ES-I3 (cell line): ENCODE data around the gene MILR1.

Source experiments
- H3K36me3 ChIP-seq: 2 replicates; pipeline ENCODE4 v1.6.1; 2013; ENCODE audit warnings: mild to moderate bottlenecking, low read length, control low read depth, moderate library complexity; ENCODE audit not compliant: insufficient read depth
- H3K4me1 ChIP-seq: 2 replicates; pipeline ENCODE4 v1.6.1; 2013; ENCODE audit warnings: mild to moderate bottlenecking, control low read depth, low read length; ENCODE audit not compliant: insufficient read depth
- H3K9ac ChIP-seq: 2 replicates; pipeline ENCODE4 v1.6.1; 2013; ENCODE audit warnings: low read depth, mild to moderate bottlenecking, low read length, moderate library complexity
- H3K9me3 ChIP-seq: 2 replicates; pipeline ENCODE4 v1.6.1; 2013; ENCODE audit warnings: mild to moderate bottlenecking, low read length, moderate library complexity; ENCODE audit not compliant: control insufficient read depth, insufficient read depth

MILR1 gene

DNA sequence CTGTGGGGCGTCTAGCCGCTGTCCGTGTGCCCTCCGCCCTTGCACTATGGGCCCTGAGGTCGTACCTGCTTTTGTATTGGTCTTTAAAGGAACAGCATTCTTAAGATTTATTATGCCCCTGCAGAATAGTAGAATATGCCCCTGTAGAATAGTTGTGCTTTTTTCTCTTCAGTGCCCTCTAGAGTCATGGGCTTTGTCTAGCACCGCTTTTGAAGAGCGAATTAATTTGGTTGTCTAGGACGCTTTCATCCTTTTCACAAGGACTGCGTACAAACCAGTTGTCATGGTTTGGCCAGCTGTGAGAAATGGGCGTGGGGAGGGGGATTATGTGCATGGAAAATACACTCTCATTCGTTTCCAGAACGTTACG, 58.5 kb downstream of the MILR1 start:
- Histone ChIP-seq H3K9me3 (no peaks in the 10 kb centered on the region), H3K4me1 (peaks cover 10% of the 10 kb centered on the region), H3K36me3 (peaks cover 46% of the 10 kb centered on the region), H3K9ac (peak overlapping the region; percentile 99)

DNA sequence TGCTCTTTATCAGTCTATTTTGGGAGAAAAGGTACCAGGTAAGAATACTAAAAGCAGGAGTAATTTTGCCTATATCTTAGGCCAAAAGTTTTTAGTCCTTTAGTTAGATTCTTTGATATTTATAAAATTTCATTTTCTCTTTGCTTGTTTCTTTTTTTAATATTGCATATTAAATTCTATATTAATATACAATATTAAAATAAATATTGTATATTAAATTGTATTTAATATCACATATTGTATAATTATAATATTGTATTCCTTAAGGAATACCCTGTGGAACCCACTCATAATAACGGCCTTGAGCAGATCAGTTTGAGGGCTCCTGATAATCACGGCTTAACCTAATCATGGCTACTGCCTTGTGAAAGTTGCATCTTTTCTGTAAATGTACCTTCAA, 59.8 kb downstream of the MILR1 start:
- H3K4me1 ChIP-seq: peaks cover 7% of the 10 kb centered on the region
- H3K9ac ChIP-seq: 0 out of 2 replicates have a peak overlapping the region, but pooled peaks have one; percentile 99
- peaks cover 39% of the 10 kb centered on the region for H3K36me3 ChIP-seq
- no peaks in the 10 kb centered on the region for H3K9me3 ChIP-seq

DNA sequence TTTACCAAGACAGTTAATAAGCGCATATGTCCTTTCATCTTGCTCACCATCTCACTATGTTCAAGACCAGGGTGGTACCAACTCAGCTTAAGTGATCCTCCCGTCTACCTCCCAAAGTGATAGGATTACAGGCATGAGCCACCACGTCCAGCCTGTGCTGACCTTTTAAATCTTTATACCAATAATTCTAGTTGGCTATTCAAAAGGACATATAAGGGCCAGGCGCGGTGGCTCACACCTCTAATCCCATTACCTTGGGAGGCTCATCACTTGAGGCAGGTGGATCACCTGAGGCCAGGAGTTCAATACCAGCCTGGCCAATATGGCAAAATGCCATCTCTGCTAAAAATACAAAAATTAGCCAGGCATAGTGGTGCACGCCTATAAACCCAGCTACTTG, 60.3 kb downstream of the MILR1 start:
- Histone ChIP-seq H3K9me3 (no peaks in the 10 kb centered on the region), H3K36me3 (peaks cover 34% of the 10 kb centered on the region), H3K4me1 (peaks cover 3% of the 10 kb centered on the region), H3K9ac (no peak overlapping the region)

DNA sequence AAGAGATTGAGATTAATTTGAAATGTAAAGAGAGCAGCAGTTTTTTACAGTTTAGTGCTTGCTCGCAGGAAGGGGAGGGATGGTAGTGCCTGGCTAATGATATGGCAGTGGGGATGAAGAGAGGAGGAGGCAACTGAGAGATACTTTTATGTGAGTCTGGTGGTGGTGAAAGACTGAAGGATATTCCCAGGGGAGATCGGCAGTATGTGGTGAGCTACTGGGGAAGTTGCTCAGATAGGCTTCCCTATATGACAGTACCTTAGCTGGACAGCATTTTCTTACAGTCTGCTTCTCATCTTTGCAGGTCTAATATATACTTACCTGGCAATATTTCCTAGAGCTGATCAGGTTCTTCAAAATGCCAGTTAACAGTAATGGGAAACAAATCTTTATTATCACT, 66.5 kb downstream of the MILR1 start:
- H3K36me3 ChIP-seq: peaks cover 52% of the 10 kb centered on the region

DNA sequence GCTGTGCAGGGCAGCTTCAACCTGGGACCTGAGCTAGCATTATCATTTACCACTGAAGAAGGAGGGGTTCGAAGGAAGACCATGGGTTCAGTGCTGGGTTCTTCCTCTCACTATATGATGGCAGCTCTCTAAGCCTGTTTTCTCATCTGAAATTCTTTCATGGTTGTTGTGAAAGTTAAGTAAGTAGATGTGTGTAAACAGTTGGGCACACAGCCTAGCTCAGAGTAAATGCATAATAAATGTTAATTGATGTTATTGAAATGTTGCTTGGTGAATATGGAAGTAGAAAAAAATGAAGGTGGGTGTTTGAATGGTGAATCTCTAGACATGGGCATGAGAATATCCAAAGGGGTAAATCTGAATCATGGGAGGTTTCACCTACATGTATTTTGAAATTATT, 66.9 kb downstream of the MILR1 start:
- Histone ChIP-seq H3K9me3 (no peaks in the 10 kb centered on the region), H3K4me1 (no peaks in the 10 kb centered on the region), H3K36me3 (peaks cover 52% of the 10 kb centered on the region), H3K9ac (no peak overlapping the region)

More for the DNA sequence above, 66.5 kb downstream of the MILR1 start:
- Histone ChIP-seq H3K9me3 (no peaks in the 10 kb centered on the region), H3K4me1 (no peaks in the 10 kb centered on the region), H3K9ac (no peak overlapping the region)
